NCI-H510A (cell line): ENCODE results near the gene PTPN7.
"Not testable (repeated sequence)": the region's sequence is repeated elsewhere in the genome, so short reads cannot be mapped to it uniquely, and the experiment has no call there.

Source experiments
- DNase-seq: peaks from one replicate; lab custom pipeline; 2025; lab: John Stamatoyannopoulos, UW

The PTPN7 gene

GRCh38 chr1:202189918-202190715 is 29.7 kb upstream of the PTPN7 start:
- no peak for DNase-seq

GRCh38 chr1:202189001-202189790 is 28.8 kb upstream of the PTPN7 start:
- peak; percentile 27 for DNase-seq

- no peak for DNase-seq
These were observed 27.4 kb upstream of the PTPN7 start for GRCh38 chr1:202187697-202188407.

- DNase-seq: no peak
These were observed 26.8 kb upstream of the PTPN7 start for GRCh38 chr1:202187041-202187671.

GRCh38 chr1:202186327-202186726 is 25.9 kb upstream of the PTPN7 start:
- no peak for DNase-seq

- DNase-seq: peak; percentile 86
These were observed 24.5 kb upstream of the PTPN7 start for GRCh38 chr1:202184750-202185460.

GRCh38 chr1:202182040-202182877 is 21.9 kb upstream of the PTPN7 start:
- DNase-seq: no peak

GRCh38 chr1:202181586-202181985 is 21.2 kb upstream of the PTPN7 start:
- DNase-seq: no peak

GRCh38 chr1:202180751-202181139 is 20.3 kb upstream of the PTPN7 start:
- DNase-seq: not testable (repeated sequence)

- DNase-seq: no peak
These were observed 19.7 kb upstream of the PTPN7 start for GRCh38 chr1:202179828-202180750.

- DNase-seq: no peak
These were observed 16.8 kb upstream of the PTPN7 start for GRCh38 chr1:202176949-202177927.

GRCh38 chr1:202173993-202174392 is 13.6 kb upstream of the PTPN7 start:
- no peak for DNase-seq

- DNase-seq: no peak
These were observed 11.6 kb upstream of the PTPN7 start for GRCh38 chr1:202172015-202172355.

GRCh38 chr1:202171292-202172014 is 11.1 kb upstream of the PTPN7 start:
- no peak for DNase-seq

- peak; percentile 42 for DNase-seq
These were observed 10.3 kb upstream of the PTPN7 start for GRCh38 chr1:202170726-202171125.

- DNase-seq: no peak
These were observed 8.5 kb upstream of the PTPN7 start for GRCh38 chr1:202168861-202169260.

- no peak for DNase-seq
These were observed 7.5 kb upstream of the PTPN7 start for GRCh38 chr1:202167708-202168415.
